Spinal cord (tissue), 10 donors: Measurements from ENCODE around the gene SNAP47. TPM values are rescaled to one million over a fixed set of nuclear protein-coding genes. Genes with fewer than 3 reads are reported as not detected.
"Not testable (repeated sequence)": the region's sequence is repeated elsewhere in the genome, so short reads cannot be mapped to it uniquely, and the experiment has no call there.

Experiments used
- DNase-seq, 6 donors: peaks; one replicate each; pipeline versions ENCODE4 v3.0.0 to v3.0.0-alpha.2; 2013 to 2015; ENCODE audit warnings: low spot score in 6 of 6, low read depth in 4 of 6
- H3K27ac ChIP-seq: one replicate; pipeline ENCODE4 v1.5.1; 2013; ENCODE audit warnings: low read depth, low read length, control low read depth
- H3K27me3 ChIP-seq: one replicate; pipeline ENCODE4 v1.6.1; 2013; ENCODE audit warnings: low read length; ENCODE audit not compliant: control insufficient read depth, insufficient read depth
- H3K36me3 ChIP-seq: one replicate; pipeline ENCODE4 v1.6.1; 2013; ENCODE audit warnings: low read length; ENCODE audit not compliant: control insufficient read depth, insufficient read depth
- H3K4me1 ChIP-seq: one replicate; pipeline ENCODE4 v1.6.1; 2013; ENCODE audit warnings: low read length; ENCODE audit not compliant: control insufficient read depth, insufficient read depth
- H3K4me3 ChIP-seq: one replicate; pipeline ENCODE4 v1.5.1; 2013; ENCODE audit warnings: low read depth, low read length, control low read depth
- H3K9me3 ChIP-seq: one replicate; pipeline ENCODE4 v1.6.1; 2013; ENCODE audit warnings: low read length; ENCODE audit not compliant: control insufficient read depth, insufficient read depth
- WGBS: methylation state at CpG from one replicate; pipeline ENCODE4 v1.1.5; 2013; ENCODE audit warnings: missing lambda C conversion rate; ENCODE audit not compliant: insufficient coverage; 5-methylcytosine and 5-hydroxymethylcytosine counted together
- long read RNA-seq, 4 donors: transcript quantifications; one replicate each; lab custom pipeline, GENCODE V29; 2026
- polyA plus RNA-seq, 2 donors: library from polyadenylated mRNA; unstranded; fragments of 120-200 nt; gene quantifications; one replicate each; pipeline ENCODE4 v1.2.1, GENCODE V29; 2013; ENCODE audit not compliant: insufficient read length in 2 of 2
- total RNA-seq, 2 donors: library from RNA; depleted of rRNA in 1 of 2; stranded (reverse); fragments of 120-200 nt in 1 of 2; fragments of >200 nt in 1 of 2; gene quantifications; one replicate each; pipeline versions ENCODE4 v1.2.3 to v1.2.4, GENCODE V29; 2013 to 2014
- donor health status: healthy.

Gene SNAP47
- total RNA-seq: 10 to 100 TPM; 53.8 to 66.4 TPM
- 10 to 100 TPM; 56.7 to 60.0 TPM for polyA plus RNA-seq
- long read RNA-seq, donor 1, transcript SNAP47-202 (5 exons, 2,362 nt): major isoform, 13 of 37 reads
- long read RNA-seq, donor 1, partial matches to known transcripts: 23 of 37 reads
- long read RNA-seq, donor 1, other reads (novel, unspliced or antisense): 0 of 37 reads
- long read RNA-seq, donor 2, transcript SNAP47-202 (5 exons, 2,362 nt): major isoform, 5 of 14 reads
- long read RNA-seq, donor 2, partial matches to known transcripts: 8 of 14 reads
- long read RNA-seq, donor 2, other reads (novel, unspliced or antisense): 0 of 14 reads
- long read RNA-seq, donor 3, transcript SNAP47-202 (5 exons, 2,362 nt): major isoform, 5 of 8 reads
- long read RNA-seq, donor 3, partial matches to known transcripts: 0 of 8 reads
- long read RNA-seq, donor 3, other reads (novel, unspliced or antisense): 0 of 8 reads
- long read RNA-seq, donor 4, transcript SNAP47-202 (5 exons, 2,362 nt): major isoform, 11 of 22 reads
- long read RNA-seq, donor 4, partial matches to known transcripts: 10 of 22 reads
- long read RNA-seq, donor 4, other reads (novel, unspliced or antisense): 0 of 22 reads

- H3K4me3 ChIP-seq: peak within 1 kb of the TSS; percentile 68
- peaks cover 46% of the 10 kb centered on the region for H3K36me3 ChIP-seq
- H3K27ac ChIP-seq: no peak within 1 kb of the TSS
- H3K27me3 ChIP-seq: no peaks in the 10 kb centered on the region
- no peaks in the 10 kb centered on the region for H3K9me3 ChIP-seq
- peak; percentile 81 to 97 (median 86) for DNase-seq
- peaks cover 38% of the 10 kb centered on the region for H3K4me1 ChIP-seq
- WGBS: under 1% methylated on average over 83 of the region's 83 CpGs
Measured at GRCh38 chr1:227734856-227735538, at the start of gene SNAP47, which contains the start of gene JMJD4. TSS of gene SNAP47 (plus strand) at chr1:227735435. CDS start at chr1:227747737, 12,302 bp downstream. TSS of gene JMJD4 (minus strand) at chr1:227735302. CDS start at chr1:227735273, 29 bp downstream.

DNA sequence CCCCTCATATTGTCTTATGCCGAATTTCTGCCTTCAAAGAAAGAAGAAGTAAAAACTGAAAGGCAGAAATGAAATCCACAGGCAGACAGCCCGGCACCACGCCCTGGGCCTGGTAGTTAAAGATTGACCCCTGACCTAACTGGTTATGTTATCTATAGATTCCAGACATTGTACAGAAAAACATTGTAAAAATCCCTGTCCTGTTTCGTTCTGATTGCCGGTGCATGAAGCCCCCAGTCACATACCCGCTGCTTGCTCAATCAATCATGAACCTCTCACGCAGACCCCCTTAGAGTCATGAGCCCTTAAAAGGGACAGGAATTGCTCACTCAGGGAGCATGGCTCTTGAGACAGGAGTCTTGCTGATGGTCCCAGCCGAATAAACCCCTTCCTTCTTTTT is 49.4 kb upstream of the SNAP47 start:
- H3K9me3 ChIP-seq: peaks cover 2% of the 10 kb centered on the region
- no peak overlapping the region for H3K27ac ChIP-seq
- H3K4me3 ChIP-seq: no peak overlapping the region
- H3K36me3 ChIP-seq: no peaks in the 10 kb centered on the region
- no peaks in the 10 kb centered on the region for H3K4me1 ChIP-seq
- H3K27me3 ChIP-seq: no peaks in the 10 kb centered on the region
- no peak for DNase-seq
- 95% methylated on average over 4 of the region's 8 CpGs for WGBS

GRCh38 chr1:227697321-227697864 is 37.8 kb upstream of the SNAP47 start:
- Histone ChIP-seq H3K27ac (no peak overlapping the region), H3K4me3 (no peak overlapping the region), H3K4me1 (no peaks in the 10 kb centered on the region), H3K27me3 (no peaks in the 10 kb centered on the region), H3K36me3 (no peaks in the 10 kb centered on the region), H3K9me3 (peaks cover 3% of the 10 kb centered on the region)
- DNase-seq: no peak
- no CpG with 5 or more reads among the region's 3 CpGs for WGBS

DNA sequence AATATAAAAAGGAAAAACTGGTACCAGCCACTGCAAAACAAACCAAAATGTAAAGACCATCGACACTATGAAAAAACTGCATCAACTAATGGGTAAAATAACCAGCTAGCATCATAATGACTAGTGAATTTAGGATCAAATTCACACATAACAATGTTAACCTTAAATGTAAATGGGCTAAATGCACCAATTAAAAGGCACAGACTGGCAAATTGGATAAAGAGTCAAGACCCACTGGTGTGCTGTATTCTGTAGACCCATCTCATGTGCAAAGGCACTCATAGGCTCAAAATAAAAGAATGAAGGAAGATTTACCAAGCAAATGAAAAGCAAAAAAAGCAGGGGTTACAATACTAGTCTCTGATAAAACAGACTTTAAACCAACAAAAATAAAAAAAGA is 33.6 kb upstream of the SNAP47 start:
- not testable (repeated sequence) for DNase-seq, H3K9me3 ChIP-seq, H3K27me3 ChIP-seq, H3K4me1 ChIP-seq, H3K36me3 ChIP-seq, H3K4me3 ChIP-seq, H3K27ac ChIP-seq
- WGBS: no CpG with 5 or more reads among the region's 1 CpG

DNA sequence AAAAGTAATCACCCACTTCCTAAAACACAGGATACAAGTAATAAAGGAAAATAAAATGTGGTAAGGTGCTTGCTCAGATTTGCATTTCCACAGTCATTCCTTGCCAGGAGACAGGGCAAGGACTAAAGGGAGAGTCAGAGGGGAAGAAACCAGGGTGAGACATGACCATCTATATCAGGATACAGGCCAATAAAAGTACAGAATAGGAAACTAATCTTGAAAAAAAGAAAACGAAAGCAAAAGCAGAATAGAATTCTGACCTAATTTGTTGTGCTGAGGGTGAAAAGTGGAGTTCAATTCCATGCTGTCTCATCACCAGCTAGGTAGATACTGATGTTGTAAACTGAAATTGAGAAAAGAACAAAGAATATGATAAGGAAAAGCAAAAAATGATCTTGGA is 27.4 kb upstream of the SNAP47 start:
- Histone ChIP-seq H3K36me3 (no peaks in the 10 kb centered on the region), H3K27me3 (no peaks in the 10 kb centered on the region), H3K9me3 (peaks cover 5% of the 10 kb centered on the region), H3K4me1 (no peaks in the 10 kb centered on the region), H3K4me3 (no peak overlapping the region), H3K27ac (no peak overlapping the region)
- WGBS: 40% methylated on average over 1 of the region's 1 CpG
- DNase-seq: no peak

- no peak overlapping the region for H3K27ac ChIP-seq
- no peak overlapping the region for H3K4me3 ChIP-seq
- H3K27me3 ChIP-seq: no peaks in the 10 kb centered on the region
- H3K9me3 ChIP-seq: peaks cover 11% of the 10 kb centered on the region
- no peaks in the 10 kb centered on the region for H3K36me3 ChIP-seq
- H3K4me1 ChIP-seq: no peaks in the 10 kb centered on the region
- no CpG with 5 or more reads among the region's 1 CpG for WGBS
- DNase-seq: no peak
Measured at GRCh38 chr1:227709451-227709850, 25.8 kb upstream of the SNAP47 start.

- not testable (repeated sequence) for H3K27ac ChIP-seq, H3K4me3 ChIP-seq, DNase-seq, H3K4me1 ChIP-seq, H3K36me3 ChIP-seq, H3K9me3 ChIP-seq, H3K27me3 ChIP-seq
- WGBS: 100% methylated on average over 1 of the region's 24 CpGs
Measured at GRCh38 chr1:227710474-227710873, 24.8 kb upstream of the SNAP47 start.

DNA sequence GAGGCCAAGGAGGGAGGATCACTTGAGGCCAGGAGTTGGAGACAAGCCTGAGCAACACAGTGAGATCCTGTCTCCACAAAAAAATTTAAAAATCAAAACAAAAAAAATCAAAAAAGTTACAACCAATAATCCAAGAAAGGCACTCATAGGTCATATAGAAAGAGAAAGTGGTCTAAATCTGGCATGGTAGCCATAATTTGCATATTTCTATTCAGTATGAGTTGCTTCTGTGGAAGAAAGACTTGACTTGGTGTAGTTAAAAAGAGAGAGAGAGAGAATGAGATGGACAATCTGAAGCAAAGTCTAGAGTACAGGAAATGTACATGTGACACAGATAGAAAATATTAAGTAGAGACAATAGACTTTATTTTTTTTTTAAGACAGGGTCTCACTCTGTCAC is 22.6 kb upstream of the SNAP47 start:
- H3K4me1 ChIP-seq: no peaks in the 10 kb centered on the region
- H3K27me3 ChIP-seq: no peaks in the 10 kb centered on the region
- H3K4me3 ChIP-seq: no peak overlapping the region
- H3K27ac ChIP-seq: no peak overlapping the region
- DNase-seq: no peak
- H3K9me3 ChIP-seq: peaks cover 9% of the 10 kb centered on the region
- no peaks in the 10 kb centered on the region for H3K36me3 ChIP-seq

GRCh38 chr1:227718932-227719331 is 16.3 kb upstream of the SNAP47 start:
- no peaks in the 10 kb centered on the region for H3K36me3 ChIP-seq
- H3K4me1 ChIP-seq: no peaks in the 10 kb centered on the region
- WGBS: no CpG with 5 or more reads among the region's 2 CpGs
- no peak for DNase-seq
- no peak overlapping the region for H3K27ac ChIP-seq
- peaks cover 5% of the 10 kb centered on the region for H3K9me3 ChIP-seq
- no peaks in the 10 kb centered on the region for H3K27me3 ChIP-seq
- H3K4me3 ChIP-seq: no peak overlapping the region
